Lung (tissue), 12 donors: Measurements from ENCODE around the gene CCDC178. TPM values are rescaled to one million over a fixed set of nuclear protein-coding genes. Genes with fewer than 3 reads are reported as not detected.

Experiments used
- ATAC-seq: fragments of 200-7000 bp; cut with Tn5 transposase; one replicate; pipeline ENCODE4 v1.9.1; 2020; ENCODE audit warnings: moderate number of reproducible peaks; ENCODE audit not compliant: insufficient read depth, low FRiP score
- DNase-seq, 3 donors: peaks; one replicate each; pipeline ENCODE4 v3.0.0-alpha.2; 2013 to 2017
- H3K27ac ChIP-seq, 2 donors: one replicate each; pipeline ENCODE4 v1.5.1; 2013; ENCODE audit warnings: mild to moderate bottlenecking in 2 of 2, moderate library complexity in 2 of 2, control low read depth in 1 of 2, inconsistent platforms in 1 of 2, low read depth in 1 of 2, low read length in 1 of 2
- H3K27me3 ChIP-seq, 3 donors: one replicate each; pipeline ENCODE4 v1.5.1; 2013; ENCODE audit warnings: low read length in 2 of 3; ENCODE audit not compliant: control insufficient read depth in 3 of 3, insufficient read depth in 3 of 3
- H3K36me3 ChIP-seq, 4 donors: one replicate each; pipeline ENCODE4 v1.5.1; 2013; ENCODE audit warnings: low read length in 4 of 4, mild to moderate bottlenecking in 1 of 4, moderate library complexity in 1 of 4; ENCODE audit not compliant: control insufficient read depth in 4 of 4, insufficient read depth in 4 of 4
- H3K4me1 ChIP-seq, 5 donors: one replicate each; pipeline ENCODE4 v1.5.1; 2013; ENCODE audit warnings: low read length in 5 of 5, mild to moderate bottlenecking in 2 of 5, moderate library complexity in 1 of 5; ENCODE audit not compliant: control insufficient read depth in 5 of 5, insufficient read depth in 5 of 5
- H3K4me3 ChIP-seq: one replicate; pipeline ENCODE4 v1.5.1; 2013; ENCODE audit warnings: mild to moderate bottlenecking, control low read depth, moderate library complexity
- H3K9ac ChIP-seq, 2 donors: one replicate each; pipeline ENCODE4 v1.5.1; 2013; ENCODE audit warnings: low read length in 2 of 2, control low read depth in 1 of 2; ENCODE audit not compliant: insufficient read depth in 1 of 2
- H3K9me3 ChIP-seq, 4 donors: one replicate each; pipeline ENCODE4 v1.5.1; 2013; ENCODE audit warnings: low read length in 3 of 4, mild to moderate bottlenecking in 1 of 4, moderate library complexity in 1 of 4; ENCODE audit not compliant: control insufficient read depth in 4 of 4, insufficient read depth in 3 of 4
- WGBS, 2 donors: extraction: QIAGEN DNeasy Blood & Tissue Kit; methylation state at CpG; one replicate each; pipeline ENCODE4 v1.1.7; 2013; 5-methylcytosine and 5-hydroxymethylcytosine counted together
- polyA plus RNA-seq, 2 donors: library from polyadenylated mRNA; stranded (reverse); fragments of 200-250 nt; gene quantifications; one replicate each; pipeline ENCODE4 v1.2.1, GENCODE V29; 2013
- total RNA-seq, 2 donors: library from RNA; depleted of rRNA in 1 of 2; stranded (reverse); fragments of >200 nt in 1 of 2; gene quantifications; one replicate each; pipeline ENCODE4 v1.2.1, GENCODE V29; 2014 to 2021
- TF ChIP-seq, protein P1 (sequence below): IDR thresholded peaks from 2 replicates; pipeline ENCODE4 v1.5.1; 2012; ENCODE audit warnings: mild to moderate bottlenecking; ENCODE audit errors: control extremely low read depth, extremely low read depth
- donor health status: control.
- donor health status: control.
- donor health status: Bipolar disorder and iron deficiency.
- donor health status: healthy.
- donor health status: DM: yes; HTN: yes; CAD: no.

The CCDC178 gene
- total and polyA plus RNA-seq, 4 donors, result 0.08 to 1.1 (median 0.77) TPM

DNA sequence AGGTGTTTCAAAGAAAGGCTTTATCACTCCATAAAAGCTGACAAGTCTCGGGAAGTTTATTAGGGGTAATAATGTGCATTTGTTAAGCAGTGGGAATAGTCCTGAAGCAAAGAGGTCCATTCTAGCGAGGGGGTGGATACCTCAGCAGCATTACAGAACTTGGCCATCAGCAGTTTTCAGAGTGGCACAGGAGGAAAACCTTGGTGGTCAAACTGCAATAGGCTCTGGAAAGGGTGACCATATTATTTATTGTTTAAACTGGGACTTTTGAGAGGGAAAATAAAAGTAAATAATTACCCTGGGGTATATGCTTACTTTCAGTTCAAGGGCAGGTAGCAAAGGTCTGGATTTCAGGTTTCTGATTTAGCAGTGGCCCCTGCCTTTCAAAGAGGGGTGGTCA lies 552.2 kb downstream of the CCDC178 start:
- DNase-seq (no peak), ATAC-seq (no peak)
- Histone ChIP-seq H3K4me3 (no peak overlapping the region), H3K36me3 (no peaks in the 10 kb centered on the region), H3K9ac (no peak overlapping the region), H3K27me3 (no peaks in the 10 kb centered on the region), H3K4me1 (no peaks in the 10 kb centered on the region), H3K27ac (no peak overlapping the region), H3K9me3 (no peaks in the 10 kb centered on the region)
- TF ChIP-seq, protein P1, sequence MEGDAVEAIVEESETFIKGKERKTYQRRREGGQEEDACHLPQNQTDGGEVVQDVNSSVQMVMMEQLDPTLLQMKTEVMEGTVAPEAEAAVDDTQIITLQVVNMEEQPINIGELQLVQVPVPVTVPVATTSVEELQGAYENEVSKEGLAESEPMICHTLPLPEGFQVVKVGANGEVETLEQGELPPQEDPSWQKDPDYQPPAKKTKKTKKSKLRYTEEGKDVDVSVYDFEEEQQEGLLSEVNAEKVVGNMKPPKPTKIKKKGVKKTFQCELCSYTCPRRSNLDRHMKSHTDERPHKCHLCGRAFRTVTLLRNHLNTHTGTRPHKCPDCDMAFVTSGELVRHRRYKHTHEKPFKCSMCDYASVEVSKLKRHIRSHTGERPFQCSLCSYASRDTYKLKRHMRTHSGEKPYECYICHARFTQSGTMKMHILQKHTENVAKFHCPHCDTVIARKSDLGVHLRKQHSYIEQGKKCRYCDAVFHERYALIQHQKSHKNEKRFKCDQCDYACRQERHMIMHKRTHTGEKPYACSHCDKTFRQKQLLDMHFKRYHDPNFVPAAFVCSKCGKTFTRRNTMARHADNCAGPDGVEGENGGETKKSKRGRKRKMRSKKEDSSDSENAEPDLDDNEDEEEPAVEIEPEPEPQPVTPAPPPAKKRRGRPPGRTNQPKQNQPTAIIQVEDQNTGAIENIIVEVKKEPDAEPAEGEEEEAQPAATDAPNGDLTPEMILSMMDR, result no peak
- WGBS, 2 donors, result 84 to 86% methylated on average over 2 of the region's 2 CpGs

Other genes starting within 250 kb of the CCDC178 start
- 10 to 100 TPM in 1 of 2 donors, 1 to 10 TPM in 1; 3.6 to 16.3 TPM for gene ASXL3, start 137.5 kb upstream of the CCDC178 start, total RNA-seq
- under 1 TPM; 0.08 to 0.11 TPM for gene ASXL3, start 137.5 kb upstream of the CCDC178 start, polyA plus RNA-seq